Right lobe of liver (tissue), 6 donors: ENCODE data around the gene PPARG. TPM values are rescaled to one million over a fixed set of nuclear protein-coding genes. Genes with fewer than 3 reads are reported as not detected.
"Not testable (repeated sequence)": the region's sequence is repeated elsewhere in the genome, so short reads cannot be mapped to it uniquely, and the experiment has no call there.

Experiments
- ATAC-seq, 4 donors: fragments of 200-7000 bp; cut with Tn5 transposase; one replicate each; pipeline ENCODE4 v1.9.1; 2020; ENCODE audit warnings: mild to moderate bottlenecking in 4 of 4, moderate library complexity in 4 of 4
- DNase-seq, 3 donors: peaks; one replicate each; pipeline ENCODE4 v3.0.0-alpha.2; 2020
- H3K27ac ChIP-seq, 3 donors: fragments of 200-600 bp; one replicate each; pipeline ENCODE4 v1.8.0; 2022
- H3K27me3 ChIP-seq, 2 donors: fragments of 200-600 bp; one replicate each; pipeline ENCODE4 v1.8.0; 2022
- H3K36me3 ChIP-seq, 4 donors: fragments of 200-600 bp; sonication (generic) in 1 of 4; one replicate each; pipeline versions ENCODE4 v1.5.1 to v1.8.0; 2017 to 2022; ENCODE audit warnings: control low read depth in 1 of 4
- H3K4me1 ChIP-seq, 4 donors: fragments of 200-600 bp; sonication (generic) in 1 of 4; one replicate each; pipeline versions ENCODE4 v1.5.1 to v1.8.0; 2017 to 2022; ENCODE audit warnings: control low read depth in 1 of 4
- H3K4me3 ChIP-seq, 3 donors: fragments of 200-600 bp; one replicate each; pipeline ENCODE4 v1.8.0; 2022
- H3K9me3 ChIP-seq, 4 donors: fragments of 200-600 bp; sonication (generic) in 1 of 4; one replicate each; pipeline versions ENCODE4 v1.5.1 to v1.8.0; 2017 to 2022; ENCODE audit warnings: control low read depth in 1 of 4
- POLR2A ChIP-seq: fragments of 450-650 bp; IDR thresholded peaks from one replicate; pipeline ENCODE4 v1.6.1; 2017; ENCODE audit warnings: antibody characterized with exemption, mild to moderate bottlenecking
- WGBS: methylation state at CpG from one replicate; pipeline ENCODE4 v1.1.6; 2018; ENCODE audit warnings: low coverage, low lambda C conversion rate; ENCODE audit not compliant: insufficient coverage; ENCODE audit errors: missing lambda C conversion rate; 5-methylcytosine and 5-hydroxymethylcytosine counted together
- intact Hi-C, 2 donors: fragments of 100-400 bp; cut with DNase I; formaldehyde crosslinking; loops; one replicate each; pipeline versions ENCODE4 v1.11.2 to v1.14.1; 2022
- total RNA-seq, 6 experiments: library from RNA; depleted of rRNA in 2 of 6; stranded (reverse); fragments of >200 nt in 2 of 6; fragmentation: NEBNext Ultra II Directional in 3 of 6; extraction: Animal tissue kit (Norgen Biotek cat#: 25700) in 3 of 6; gene quantifications; one replicate each; pipeline versions ENCODE4 v1.1.0 to v1.2.4, GENCODE V29; 2016 to 2023
- TF ChIP-seq, protein P1 (sequence below), 4 donors: fragments of 200-600 bp in 3 of 4; fragments of 450-650 bp in 1 of 4; IDR thresholded peaks; one replicate each; pipeline versions ENCODE4 v1.5.1 to v1.8.0; 2016 to 2022; ENCODE audit warnings: antibody characterized with exemption in 4 of 4, mild to moderate bottlenecking in 2 of 4
- donor health status: DM: no; HTN: yes; CAD: no.
- donor health status: DM: no; HTN: no; CAD: no.
- donor health status: DM: no; HTN: no; CAD: no.
- donor health status: DM: no; HTN: yes; CAD: no.
- donor health status: DM: no; HTN: yes; CAD: no.

Gene PPARG
- total RNA-seq, 6 experiments from 2014 or later = 4.9 to 15.8 (median 10.8) TPM

GRCh38 chr3:12384451-12385233, 95.8 kb downstream of the PPARG start:
- WGBS = 86% methylated on average over 1 of the region's 1 CpG
- H3K4me1 ChIP-seq = peaks cover 0 to 7% (median 0%) of the 10 kb centered on the region in 4 donors
- intact Hi-C loops = no loop called here
- no peak for DNase-seq
- H3K27me3 ChIP-seq = no peaks in the 10 kb centered on the region
- ATAC-seq = no peak
- H3K4me3 ChIP-seq = no peak overlapping the region
- no peak overlapping the region for H3K27ac ChIP-seq
- peaks cover 0 to 5% (median 0%) of the 10 kb centered on the region in 4 donors for H3K36me3 ChIP-seq
- no peaks in the 10 kb centered on the region for H3K9me3 ChIP-seq
- TF ChIP-seq, protein P1, sequence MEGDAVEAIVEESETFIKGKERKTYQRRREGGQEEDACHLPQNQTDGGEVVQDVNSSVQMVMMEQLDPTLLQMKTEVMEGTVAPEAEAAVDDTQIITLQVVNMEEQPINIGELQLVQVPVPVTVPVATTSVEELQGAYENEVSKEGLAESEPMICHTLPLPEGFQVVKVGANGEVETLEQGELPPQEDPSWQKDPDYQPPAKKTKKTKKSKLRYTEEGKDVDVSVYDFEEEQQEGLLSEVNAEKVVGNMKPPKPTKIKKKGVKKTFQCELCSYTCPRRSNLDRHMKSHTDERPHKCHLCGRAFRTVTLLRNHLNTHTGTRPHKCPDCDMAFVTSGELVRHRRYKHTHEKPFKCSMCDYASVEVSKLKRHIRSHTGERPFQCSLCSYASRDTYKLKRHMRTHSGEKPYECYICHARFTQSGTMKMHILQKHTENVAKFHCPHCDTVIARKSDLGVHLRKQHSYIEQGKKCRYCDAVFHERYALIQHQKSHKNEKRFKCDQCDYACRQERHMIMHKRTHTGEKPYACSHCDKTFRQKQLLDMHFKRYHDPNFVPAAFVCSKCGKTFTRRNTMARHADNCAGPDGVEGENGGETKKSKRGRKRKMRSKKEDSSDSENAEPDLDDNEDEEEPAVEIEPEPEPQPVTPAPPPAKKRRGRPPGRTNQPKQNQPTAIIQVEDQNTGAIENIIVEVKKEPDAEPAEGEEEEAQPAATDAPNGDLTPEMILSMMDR (IDR thresholded peaks at IDR 0.05) = no peak
- no peak for TF ChIP-seq POLR2A

- WGBS = 89% methylated on average over 4 of the region's 4 CpGs
- H3K4me1 ChIP-seq, ATAC-seq: not testable (repeated sequence)
Measured at GRCh38 chr3:12386514-12387291, 97.8 kb downstream of the PPARG start.

DNA sequence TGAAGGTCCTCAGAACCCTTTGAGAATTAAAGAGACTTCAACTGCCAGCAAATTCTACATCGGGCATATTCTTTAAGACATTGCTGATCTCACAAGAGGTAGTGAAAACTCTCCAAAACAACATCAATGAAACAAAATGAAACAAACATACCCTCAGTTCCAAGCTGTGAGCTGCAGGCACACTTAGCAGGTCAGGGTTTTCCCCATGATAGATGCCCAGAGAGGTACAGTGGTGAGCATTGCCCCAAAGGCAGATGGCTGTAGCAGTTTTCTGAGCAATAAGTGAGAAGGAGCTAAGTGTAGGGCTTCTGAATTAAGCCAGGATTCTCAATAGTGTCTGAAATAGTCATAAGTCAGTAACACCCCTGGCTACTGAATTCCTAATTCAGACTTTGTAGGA, 99.3 kb downstream of the PPARG start:
- no peak for DNase-seq
- peak in 3 of 4 donors; percentile 11 to 38 (median 20) for ATAC-seq
- TF ChIP-seq, protein P1 (IDR thresholded peaks at IDR 0.05) = no peak
- no peak for TF ChIP-seq POLR2A
- Histone ChIP-seq H3K27me3 (no peaks in the 10 kb centered on the region), H3K36me3 (peaks cover 0 to 5% (median 0%) of the 10 kb centered on the region in 4 donors), H3K9me3 (no peaks in the 10 kb centered on the region), H3K4me1 (peaks cover 0 to 2% (median 0%) of the 10 kb centered on the region in 4 donors), H3K27ac (no peak overlapping the region), H3K4me3 (no peak overlapping the region)
- intact Hi-C loops = no loop called here
- WGBS = 75% methylated on average over 1 of the region's 1 CpG

More at GRCh38 chr3:12386514-12387291, 97.8 kb downstream of the PPARG start:
- H3K27me3 ChIP-seq, H3K27ac ChIP-seq, H3K36me3 ChIP-seq, intact Hi-C loops, DNase-seq, H3K4me3 ChIP-seq, H3K9me3 ChIP-seq: not testable (repeated sequence)

GRCh38 chr3:12392101-12392878, 103.4 kb downstream of the PPARG start:
- no peak overlapping the region for H3K4me3 ChIP-seq
- TF ChIP-seq, protein P1 (IDR thresholded peaks at IDR 0.05) = no peak
- no peak for TF ChIP-seq POLR2A
- DNase-seq (no peak), ATAC-seq (no peak)
- no peak overlapping the region for H3K27ac ChIP-seq
- no peaks in the 10 kb centered on the region for H3K27me3 ChIP-seq
- WGBS = 78% methylated on average over 6 of the region's 8 CpGs
- intact Hi-C loops = no loop called here
- H3K9me3 ChIP-seq = no peaks in the 10 kb centered on the region
- peaks cover 0 to 17% (median 6%) of the 10 kb centered on the region in 4 donors for H3K4me1 ChIP-seq
- H3K36me3 ChIP-seq = no peaks in the 10 kb centered on the region
